ENCODE results near the gene SLC1A2. TPM values are rescaled to one million over a fixed set of nuclear protein-coding genes. Genes with fewer than 3 reads are reported as not detected.

Gene SLC1A2
- total and polyA plus RNA-seq, 2 donors (not counting 1 experiment from before 2014, with no cell fraction given): 1.2 to 7.6 TPM

GRCh38 chr11:35245786-35246185, 173.6 kb downstream of the SLC1A2 start:
- Histone ChIP-seq H3K4me3 (replicated peaks in 1 of 4; ENCODE audit: control extremely low read depth in 1 of 4, insufficient read depth in 1 of 4, low read depth in 3 of 4, low read length in 4 of 4) (no peak overlapping the region), H3K9ac (ENCODE audit: insufficient read depth, low read length) (no peak overlapping the region), H3K4me1 (ENCODE audit: control insufficient read depth, extremely low read depth, insufficient read depth, low read length) (no peaks in the 10 kb centered on the region), H3K79me2 (ENCODE audit: control insufficient read depth, insufficient read depth, low read length) (no peaks in the 10 kb centered on the region), H3K36me3 (ENCODE audit: control insufficient read depth, insufficient read depth, low read length) (no peaks in the 10 kb centered on the region), H3K4me2 (ENCODE audit: extremely low read depth, insufficient read depth, low read length) (no peak overlapping the region), H3K9me3 (ENCODE audit: control insufficient read depth, insufficient read depth, low read depth, low read length) (no peaks in the 10 kb centered on the region), H4K20me1 (ENCODE audit: control insufficient read depth, extremely low read depth, insufficient read depth, low read length) (no peaks in the 10 kb centered on the region), H3K27ac (ENCODE audit: insufficient read depth, low read length) (no peak overlapping the region), H2AFZ (ENCODE audit: low read length) (no peak overlapping the region), H3K27me3 (ENCODE audit: control insufficient read depth, insufficient read depth, low read length) (no peaks in the 10 kb centered on the region)
- no peak for TF ChIP-seq CTCF (conservative IDR thresholded peaks at IDR 0.05 in 1 of 2, IDR thresholded peaks at IDR 0.05 in 1 of 2; ENCODE audit: low read depth in 1 of 2, low read length in 2 of 2)
- TF ChIP-seq EZH2 (IDR thresholded peaks at IDR 0.05; ENCODE audit: low read length, missing control alignments): no peak
- no peak for DNase-seq (ENCODE audit: low read depth in 2 of 2)

- Histone ChIP-seq H2AFZ (ENCODE audit: low read length) (no peak overlapping the region), H3K9me3 (ENCODE audit: control insufficient read depth, insufficient read depth, low read depth, low read length) (no peaks in the 10 kb centered on the region), H3K9ac (ENCODE audit: insufficient read depth, low read length) (no peak overlapping the region), H4K20me1 (ENCODE audit: control insufficient read depth, extremely low read depth, insufficient read depth, low read length) (no peaks in the 10 kb centered on the region), H3K36me3 (ENCODE audit: control insufficient read depth, insufficient read depth, low read length) (no peaks in the 10 kb centered on the region), H3K4me2 (ENCODE audit: extremely low read depth, insufficient read depth, low read length) (no peak overlapping the region), H3K27me3 (ENCODE audit: control insufficient read depth, insufficient read depth, low read length) (no peaks in the 10 kb centered on the region), H3K4me3 (replicated peaks in 1 of 4; ENCODE audit: control extremely low read depth in 1 of 4, insufficient read depth in 1 of 4, low read depth in 3 of 4, low read length in 4 of 4) (no peak overlapping the region), H3K27ac (ENCODE audit: insufficient read depth, low read length) (no peak overlapping the region), H3K4me1 (ENCODE audit: control insufficient read depth, extremely low read depth, insufficient read depth, low read length) (no peaks in the 10 kb centered on the region), H3K79me2 (ENCODE audit: control insufficient read depth, insufficient read depth, low read length) (no peaks in the 10 kb centered on the region)
- TF ChIP-seq EZH2 (IDR thresholded peaks at IDR 0.05; ENCODE audit: low read length, missing control alignments) (no peak), CTCF (conservative IDR thresholded peaks at IDR 0.05 in 1 of 2, IDR thresholded peaks at IDR 0.05 in 1 of 2; ENCODE audit: low read depth in 1 of 2, low read length in 2 of 2) (no peak)
- DNase-seq (ENCODE audit: low read depth in 2 of 2): no peak
Observed at GRCh38 chr11:35245056-35245455, 174.3 kb downstream of the SLC1A2 start.

- no peaks in the 10 kb centered on the region for H3K9me3 ChIP-seq (ENCODE audit: control insufficient read depth, insufficient read depth, low read depth, low read length)
- H3K4me2 ChIP-seq (ENCODE audit: extremely low read depth, insufficient read depth, low read length): no peak overlapping the region
- H3K9ac ChIP-seq (ENCODE audit: insufficient read depth, low read length): no peak overlapping the region
- H3K79me2 ChIP-seq (ENCODE audit: control insufficient read depth, insufficient read depth, low read length): no peaks in the 10 kb centered on the region
- H2AFZ ChIP-seq (ENCODE audit: low read length): no peak overlapping the region
- H4K20me1 ChIP-seq (ENCODE audit: control insufficient read depth, extremely low read depth, insufficient read depth, low read length): no peaks in the 10 kb centered on the region
- H3K4me3 ChIP-seq (replicated peaks in 1 of 4; ENCODE audit: control extremely low read depth in 1 of 4, insufficient read depth in 1 of 4, low read depth in 3 of 4, low read length in 4 of 4): no peak overlapping the region
- no peaks in the 10 kb centered on the region for H3K4me1 ChIP-seq (ENCODE audit: control insufficient read depth, extremely low read depth, insufficient read depth, low read length)
- no peaks in the 10 kb centered on the region for H3K27me3 ChIP-seq (ENCODE audit: control insufficient read depth, insufficient read depth, low read length)
- H3K27ac ChIP-seq (ENCODE audit: insufficient read depth, low read length): no peak overlapping the region
- no peak for DNase-seq (ENCODE audit: low read depth in 2 of 2)
- no peaks in the 10 kb centered on the region for H3K36me3 ChIP-seq (ENCODE audit: control insufficient read depth, insufficient read depth, low read length)
- no peak for TF ChIP-seq CTCF (conservative IDR thresholded peaks at IDR 0.05 in 1 of 2, IDR thresholded peaks at IDR 0.05 in 1 of 2; ENCODE audit: low read depth in 1 of 2, low read length in 2 of 2)
- TF ChIP-seq EZH2 (IDR thresholded peaks at IDR 0.05; ENCODE audit: low read length, missing control alignments): no peak
Observed at GRCh38 chr11:35243774-35244173, 175.6 kb downstream of the SLC1A2 start.
